ENCODE measurements around the gene TBC1D2B. TPM values are rescaled to one million over a fixed set of nuclear protein-coding genes. Genes with fewer than 3 reads are reported as not detected.

Gene TBC1D2B
- total RNA-seq, 1 experiment from 2014 or later: 50.0 TPM

DNA sequence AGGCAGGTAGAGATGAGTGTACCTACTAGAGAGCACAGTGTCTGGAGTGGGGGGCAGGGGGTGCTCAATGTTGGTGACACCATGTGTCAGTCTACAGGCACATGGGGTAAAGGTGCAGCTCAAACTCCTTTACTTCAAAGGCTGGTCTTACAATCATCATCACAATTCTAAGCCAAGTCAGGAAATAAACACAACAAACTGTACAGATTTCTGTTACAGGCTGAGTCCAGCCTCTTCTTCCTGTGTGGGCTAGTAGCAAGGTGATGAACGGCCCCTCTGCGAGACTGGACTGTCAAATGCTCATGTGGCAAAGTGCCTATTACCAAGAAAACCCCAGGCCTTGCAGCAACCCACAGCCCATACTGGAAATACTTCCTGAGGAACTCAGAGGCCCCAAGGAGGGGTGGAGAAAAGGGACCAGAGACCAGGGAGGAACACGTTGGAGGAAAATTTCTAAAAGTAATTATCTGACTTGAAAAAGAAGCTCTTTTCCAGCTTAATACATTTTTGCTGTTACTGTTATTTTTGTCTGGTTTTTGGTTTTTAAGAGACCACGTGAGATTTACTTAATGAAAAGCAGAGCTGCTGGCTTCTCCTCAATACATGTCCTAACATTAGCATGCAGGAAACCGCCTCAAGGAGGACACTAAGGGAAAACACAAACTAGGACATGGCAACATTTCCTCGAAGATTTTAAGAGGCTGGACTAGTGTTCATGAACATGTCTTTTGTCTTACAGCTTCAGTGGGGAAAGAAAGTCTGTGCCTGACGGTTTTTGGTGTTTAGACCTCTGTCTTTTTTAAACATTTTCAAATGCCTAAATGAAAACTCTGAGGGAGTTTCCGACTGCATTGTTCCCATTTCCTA is 29.5 kb downstream of the TBC1D2B start:
- CTCF ChIA-PET: no interaction called here
- H3K27ac Mint-ChIP-seq (ENCODE audit: unreplicated experiment): no peak overlapping the region
- intact Hi-C loops (cut with micrococcal nuclease; ENCODE audit: unreplicated experiment): no loop called here
- no peak for DNase-seq
- TF ChIP-seq CTCF (IDR thresholded peaks at IDR 0.05; ENCODE audit: unreplicated experiment): no peak
- no peak overlapping the region for H3K4me3 Mint-ChIP-seq (ENCODE audit: low read depth, unreplicated experiment)
- no TSS peak for BruUV-seq (replicated peaks)
- H3K9me3 Mint-ChIP-seq (ENCODE audit: low read depth, unreplicated experiment): no peaks in the 10 kb centered on the region
- no peaks in the 10 kb centered on the region for H3K27me3 Mint-ChIP-seq (ENCODE audit: unreplicated experiment)
- peaks cover 19% of the 10 kb centered on the region for H3K36me3 Mint-ChIP-seq (ENCODE audit: insufficient read depth, unreplicated experiment)
- peaks cover 31% of the 10 kb centered on the region for H3K4me1 Mint-ChIP-seq (ENCODE audit: low read depth, unreplicated experiment)

- no peak for TF ChIP-seq CTCF (IDR thresholded peaks at IDR 0.05; ENCODE audit: unreplicated experiment)
- Mint-ChIP-seq H3K4me1 (ENCODE audit: low read depth, unreplicated experiment) (peaks cover 19% of the 10 kb centered on the region), H3K36me3 (ENCODE audit: insufficient read depth, unreplicated experiment) (peaks cover 13% of the 10 kb centered on the region), H3K9me3 (ENCODE audit: low read depth, unreplicated experiment) (no peaks in the 10 kb centered on the region), H3K27ac (ENCODE audit: unreplicated experiment) (no peak overlapping the region), H3K4me3 (ENCODE audit: low read depth, unreplicated experiment) (no peak overlapping the region), H3K27me3 (ENCODE audit: unreplicated experiment) (no peaks in the 10 kb centered on the region)
- no TSS peak for BruUV-seq (replicated peaks)
- CTCF ChIA-PET: interaction anchor here (0.7 kb wide), 1 partner anchor 444 kb away, joined by 6 read pairs; no protein-coding TSS in a partner anchor
- DNase-seq: no peak
- intact Hi-C loops (cut with micrococcal nuclease; ENCODE audit: unreplicated experiment): no loop called here
Measured at GRCh38 chr15:78046796-78047341, 30.6 kb downstream of the TBC1D2B start.

DNA sequence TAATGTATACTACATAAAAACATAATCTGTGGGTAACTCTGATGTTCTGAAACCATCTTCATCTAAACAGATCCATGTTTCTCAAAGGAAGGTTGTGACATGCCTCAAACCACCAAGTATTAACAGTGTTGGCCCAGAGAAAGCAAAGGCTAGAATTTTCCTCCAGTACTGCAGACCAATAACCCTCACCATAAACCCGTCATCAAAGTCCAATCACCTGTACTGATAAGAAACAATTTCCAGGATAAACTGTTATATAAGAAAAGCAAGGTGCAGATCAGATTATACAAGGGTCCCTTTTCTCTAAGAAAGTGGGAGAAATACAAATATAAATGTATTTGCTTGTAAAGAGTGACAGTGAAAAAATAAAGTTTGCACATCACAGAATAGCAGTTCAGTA is 32.3 kb downstream of the TBC1D2B start:
- no peak for TF ChIP-seq CTCF (IDR thresholded peaks at IDR 0.05; ENCODE audit: unreplicated experiment)
- Mint-ChIP-seq H3K36me3 (ENCODE audit: insufficient read depth, unreplicated experiment) (peaks cover 13% of the 10 kb centered on the region), H3K4me3 (ENCODE audit: low read depth, unreplicated experiment) (no peak overlapping the region), H3K27me3 (ENCODE audit: unreplicated experiment) (no peaks in the 10 kb centered on the region), H3K9me3 (ENCODE audit: low read depth, unreplicated experiment) (no peaks in the 10 kb centered on the region), H3K27ac (ENCODE audit: unreplicated experiment) (no peak overlapping the region), H3K4me1 (ENCODE audit: low read depth, unreplicated experiment) (peaks cover 7% of the 10 kb centered on the region)
- DNase-seq: no peak
- CTCF ChIA-PET: no interaction called here
- BruUV-seq (replicated peaks): no TSS peak
- intact Hi-C loops (cut with micrococcal nuclease; ENCODE audit: unreplicated experiment): no loop called here

DNA sequence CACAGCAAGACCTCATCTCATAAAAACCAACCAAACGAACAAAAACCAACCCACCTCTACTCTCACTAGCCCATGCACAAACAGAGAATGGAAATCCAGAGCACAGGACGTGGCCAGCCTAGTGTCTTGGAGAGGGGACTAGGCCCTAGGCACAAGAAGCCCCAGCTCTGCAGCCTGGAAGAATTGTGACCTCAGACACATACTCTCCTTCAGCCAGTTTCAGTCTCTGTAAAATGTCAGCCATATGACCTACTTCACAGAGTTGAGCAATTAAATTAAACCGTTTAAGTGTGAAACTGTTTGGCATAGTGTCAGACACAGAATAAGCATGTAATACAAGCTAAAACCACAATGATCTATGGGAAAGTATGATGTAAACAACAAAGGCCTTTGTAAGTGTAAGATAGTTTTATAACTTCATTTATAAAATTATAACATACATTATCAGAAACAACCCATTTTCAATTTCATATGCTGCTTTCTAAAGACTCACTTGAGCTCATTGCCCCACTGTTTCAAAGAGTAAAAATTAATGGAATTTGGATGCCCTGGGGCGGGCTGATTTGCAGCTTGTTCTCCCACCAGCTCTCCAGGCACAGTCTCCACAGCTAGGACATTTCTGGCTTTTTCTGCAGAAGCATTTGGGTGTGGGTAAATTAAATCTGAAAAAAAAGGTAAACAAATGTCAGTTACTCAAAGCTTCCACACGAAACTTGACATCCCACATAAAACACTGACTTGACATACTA is 32.9 kb downstream of the TBC1D2B start:
- Mint-ChIP-seq H3K9me3 (ENCODE audit: low read depth, unreplicated experiment) (no peaks in the 10 kb centered on the region), H3K27me3 (ENCODE audit: unreplicated experiment) (no peaks in the 10 kb centered on the region), H3K4me3 (ENCODE audit: low read depth, unreplicated experiment) (no peak overlapping the region), H3K27ac (ENCODE audit: unreplicated experiment) (no peak overlapping the region), H3K36me3 (ENCODE audit: insufficient read depth, unreplicated experiment) (peaks cover 11% of the 10 kb centered on the region), H3K4me1 (ENCODE audit: low read depth, unreplicated experiment) (peaks cover 1% of the 10 kb centered on the region)
- intact Hi-C loops (cut with micrococcal nuclease; ENCODE audit: unreplicated experiment): no loop called here
- CTCF ChIA-PET: no interaction called here
- no peak for TF ChIP-seq CTCF (IDR thresholded peaks at IDR 0.05; ENCODE audit: unreplicated experiment)
- no TSS peak for BruUV-seq (replicated peaks)
- no peak for DNase-seq
